ENCODE results near the gene CLDN20.
"Not testable (repeated sequence)": the region's sequence is repeated elsewhere in the genome, so short reads cannot be mapped to it uniquely, and the experiment has no call there.

The CLDN20 gene

GRCh38 chr6:155253337-155253736 lies 10.5 kb upstream of the CLDN20 start:
- intact Hi-C loops (cut with micrococcal nuclease) = loop anchor here (5.0 kb wide), 1 partner anchor 326 kb away; no protein-coding TSS in a partner anchor
- Mint-ChIP-seq H3K4me3 (no peak overlapping the region), H3K36me3 (ENCODE audit: low read depth) (peaks cover 58% of the 10 kb centered on the region), H3K27me3 (no peaks in the 10 kb centered on the region), H3K9me3 (no peaks in the 10 kb centered on the region), H3K4me1 (ENCODE audit: low read depth) (no peaks in the 10 kb centered on the region), H3K27ac (no peak overlapping the region)

GRCh38 chr6:155254139-155254538 lies 9.7 kb upstream of the CLDN20 start:
- H3K4me1 Mint-ChIP-seq (ENCODE audit: low read depth) = no peaks in the 10 kb centered on the region
- H3K27ac Mint-ChIP-seq = no peak overlapping the region
- no peaks in the 10 kb centered on the region for H3K9me3 Mint-ChIP-seq
- H3K4me3 Mint-ChIP-seq = no peak overlapping the region
- no peaks in the 10 kb centered on the region for H3K27me3 Mint-ChIP-seq
- peaks cover 55% of the 10 kb centered on the region for H3K36me3 Mint-ChIP-seq (ENCODE audit: low read depth)
- intact Hi-C loops (cut with micrococcal nuclease) = loop anchor here (5.0 kb wide), 1 partner anchor 327 kb away; no protein-coding TSS in a partner anchor

- intact Hi-C loops (cut with micrococcal nuclease) = no loop called here
- no peak overlapping the region for H3K4me3 Mint-ChIP-seq
- no peaks in the 10 kb centered on the region for H3K27me3 Mint-ChIP-seq
- peaks cover 75% of the 10 kb centered on the region for H3K36me3 Mint-ChIP-seq (ENCODE audit: low read depth)
- H3K9me3 Mint-ChIP-seq = no peaks in the 10 kb centered on the region
- H3K27ac Mint-ChIP-seq = no peak overlapping the region
- no peaks in the 10 kb centered on the region for H3K4me1 Mint-ChIP-seq (ENCODE audit: low read depth)
These were observed 7.6 kb upstream of the CLDN20 start for GRCh38 chr6:155256122-155256795.

GRCh38 chr6:155257796-155258195 lies 6.0 kb upstream of the CLDN20 start:
- H3K27ac Mint-ChIP-seq = no peak overlapping the region
- no peaks in the 10 kb centered on the region for H3K9me3 Mint-ChIP-seq
- no peaks in the 10 kb centered on the region for H3K27me3 Mint-ChIP-seq
- no peak overlapping the region for H3K4me3 Mint-ChIP-seq
- intact Hi-C loops (cut with micrococcal nuclease) = no loop called here
- H3K36me3 Mint-ChIP-seq (ENCODE audit: low read depth) = peaks cover 75% of the 10 kb centered on the region
- no peaks in the 10 kb centered on the region for H3K4me1 Mint-ChIP-seq (ENCODE audit: low read depth)

GRCh38 chr6:155259204-155259603 lies 4.6 kb upstream of the CLDN20 start:
- H3K9me3 Mint-ChIP-seq = no peaks in the 10 kb centered on the region
- no peaks in the 10 kb centered on the region for H3K4me1 Mint-ChIP-seq (ENCODE audit: low read depth)
- no peaks in the 10 kb centered on the region for H3K27me3 Mint-ChIP-seq
- H3K36me3 Mint-ChIP-seq (ENCODE audit: low read depth) = peaks cover 69% of the 10 kb centered on the region
- H3K4me3 Mint-ChIP-seq = no peak overlapping the region
- no peak overlapping the region for H3K27ac Mint-ChIP-seq
- intact Hi-C loops (cut with micrococcal nuclease) = no loop called here

- Mint-ChIP-seq H3K36me3 (ENCODE audit: low read depth) (peaks cover 69% of the 10 kb centered on the region), H3K4me3 (no peak overlapping the region), H3K9me3 (no peaks in the 10 kb centered on the region), H3K27me3 (no peaks in the 10 kb centered on the region), H3K4me1 (ENCODE audit: low read depth) (no peaks in the 10 kb centered on the region), H3K27ac (no peak overlapping the region)
- intact Hi-C loops (cut with micrococcal nuclease) = no loop called here
These were observed 3.9 kb upstream of the CLDN20 start for GRCh38 chr6:155259897-155260296.

GRCh38 chr6:155260686-155261085 lies 3.1 kb upstream of the CLDN20 start:
- H3K4me1 Mint-ChIP-seq (ENCODE audit: low read depth) = no peaks in the 10 kb centered on the region
- peaks cover 68% of the 10 kb centered on the region for H3K36me3 Mint-ChIP-seq (ENCODE audit: low read depth)
- no peaks in the 10 kb centered on the region for H3K27me3 Mint-ChIP-seq
- intact Hi-C loops (cut with micrococcal nuclease) = no loop called here
- H3K4me3 Mint-ChIP-seq = no peak overlapping the region
- H3K9me3 Mint-ChIP-seq = no peaks in the 10 kb centered on the region
- H3K27ac Mint-ChIP-seq = no peak overlapping the region

- H3K4me3 Mint-ChIP-seq = no peak overlapping the region
- H3K27me3 Mint-ChIP-seq = no peaks in the 10 kb centered on the region
- H3K36me3 Mint-ChIP-seq (ENCODE audit: low read depth) = peaks cover 69% of the 10 kb centered on the region
- H3K4me1 Mint-ChIP-seq (ENCODE audit: low read depth) = no peaks in the 10 kb centered on the region
- H3K27ac Mint-ChIP-seq = no peak overlapping the region
- no peaks in the 10 kb centered on the region for H3K9me3 Mint-ChIP-seq
- intact Hi-C loops (cut with micrococcal nuclease) = no loop called here
These were observed 2.5 kb upstream of the CLDN20 start for GRCh38 chr6:155261111-155261900.

- Mint-ChIP-seq H3K9me3 (no peaks in the 10 kb centered on the region), H3K4me3 (no peak overlapping the region), H3K27me3 (no peaks in the 10 kb centered on the region), H3K4me1 (ENCODE audit: low read depth) (no peaks in the 10 kb centered on the region), H3K27ac (no peak overlapping the region), H3K36me3 (ENCODE audit: low read depth) (peaks cover 67% of the 10 kb centered on the region)
- intact Hi-C loops (cut with micrococcal nuclease) = no loop called here
These were observed 1.2 kb upstream of the CLDN20 start for GRCh38 chr6:155262655-155263054.

- intact Hi-C loops (cut with micrococcal nuclease) = no loop called here
- no peaks in the 10 kb centered on the region for H3K9me3 Mint-ChIP-seq
- H3K4me1 Mint-ChIP-seq (ENCODE audit: low read depth) = no peaks in the 10 kb centered on the region
- H3K4me3 Mint-ChIP-seq = no peak overlapping the region
- no peaks in the 10 kb centered on the region for H3K27me3 Mint-ChIP-seq
- H3K27ac Mint-ChIP-seq = no peak overlapping the region
- peaks cover 56% of the 10 kb centered on the region for H3K36me3 Mint-ChIP-seq (ENCODE audit: low read depth)
These were observed 994 bp downstream of the CLDN20 start for GRCh38 chr6:155264693-155265320.

GRCh38 chr6:155265843-155266535 lies 2.2 kb downstream of the CLDN20 start:
- Mint-ChIP-seq H3K9me3 (no peaks in the 10 kb centered on the region), H3K36me3 (ENCODE audit: low read depth) (peaks cover 49% of the 10 kb centered on the region), H3K4me1 (ENCODE audit: low read depth) (no peaks in the 10 kb centered on the region), H3K27ac (no peak overlapping the region), H3K4me3 (no peak overlapping the region), H3K27me3 (no peaks in the 10 kb centered on the region)
- intact Hi-C loops (cut with micrococcal nuclease) = no loop called here

GRCh38 chr6:155267411-155267810 lies 3.6 kb downstream of the CLDN20 start:
- no peaks in the 10 kb centered on the region for H3K9me3 Mint-ChIP-seq
- no peaks in the 10 kb centered on the region for H3K27me3 Mint-ChIP-seq
- no peak overlapping the region for H3K4me3 Mint-ChIP-seq
- intact Hi-C loops (cut with micrococcal nuclease) = no loop called here
- H3K36me3 Mint-ChIP-seq (ENCODE audit: low read depth) = peaks cover 43% of the 10 kb centered on the region
- H3K27ac Mint-ChIP-seq = no peak overlapping the region
- no peaks in the 10 kb centered on the region for H3K4me1 Mint-ChIP-seq (ENCODE audit: low read depth)

- H3K27me3 Mint-ChIP-seq; H3K9me3 Mint-ChIP-seq; H3K27ac Mint-ChIP-seq; H3K4me1 Mint-ChIP-seq (ENCODE audit: low read depth); intact Hi-C loops (cut with micrococcal nuclease); H3K4me3 Mint-ChIP-seq: not testable (repeated sequence)
- peaks cover 51% of the 10 kb centered on the region for H3K36me3 Mint-ChIP-seq (ENCODE audit: low read depth)
These were observed 4.5 kb downstream of the CLDN20 start for GRCh38 chr6:155268088-155268867.
